GM18517 (cell line): ENCODE measurements around the gene NT5M.

Experiments
- ATAC-seq: cut with Tn5 transposase; IDR thresholded peaks from one replicate; pipeline ENCODE4 v1.9.1; 2021; ENCODE audit warnings: mild to moderate bottlenecking, moderate library complexity; ENCODE audit not compliant: unreplicated experiment

Gene NT5M

DNA sequence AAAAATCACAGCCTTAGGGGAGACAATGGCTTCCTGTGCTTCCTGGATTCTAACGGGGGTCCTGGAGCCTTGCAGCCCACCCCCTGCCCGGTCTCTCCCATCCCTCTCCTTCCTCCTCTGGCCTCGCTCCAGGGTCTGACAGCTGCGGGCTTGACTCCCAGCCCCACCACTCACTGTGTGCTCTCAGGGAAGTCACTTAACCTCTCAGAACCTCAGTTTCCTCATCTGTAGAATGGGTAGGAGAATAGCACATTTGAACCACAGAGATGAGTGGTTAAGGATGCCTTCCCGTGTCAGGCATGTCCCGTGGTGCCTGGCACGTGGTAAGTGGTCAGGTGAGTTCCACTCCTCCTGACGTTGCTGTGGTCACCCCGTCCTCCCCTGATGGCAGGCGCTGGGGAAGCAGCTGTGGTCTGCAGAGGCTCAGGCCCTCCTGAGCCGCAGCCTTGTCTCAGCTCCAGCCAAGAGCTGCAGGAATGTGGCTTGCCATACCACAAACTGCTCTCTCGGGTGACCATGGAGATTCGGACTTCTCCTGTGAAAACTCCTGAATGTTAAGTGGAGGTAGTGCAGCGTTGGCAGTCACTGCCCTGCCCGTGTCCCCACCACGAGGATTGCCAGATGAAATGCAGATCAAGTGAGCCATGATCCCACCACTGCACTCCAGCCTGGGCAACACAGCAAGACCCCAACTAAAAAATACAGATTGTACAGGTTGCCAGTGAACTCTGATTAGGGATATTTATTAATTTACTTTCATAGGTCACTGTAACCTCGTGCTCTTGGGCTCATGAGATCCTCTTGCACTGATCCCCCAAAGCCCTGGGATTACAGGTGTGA is 85.7 kb downstream of the NT5M start:
- ATAC-seq: no peak

- ATAC-seq: no peak
These were observed 88.6 kb downstream of the NT5M start for GRCh38 chr17:17391668-17392370.

GRCh38 chr17:17393976-17394375 is 90.8 kb downstream of the NT5M start:
- no peak for ATAC-seq

- no peak for ATAC-seq
These were observed 91.3 kb downstream of the NT5M start for GRCh38 chr17:17394494-17394893.

DNA sequence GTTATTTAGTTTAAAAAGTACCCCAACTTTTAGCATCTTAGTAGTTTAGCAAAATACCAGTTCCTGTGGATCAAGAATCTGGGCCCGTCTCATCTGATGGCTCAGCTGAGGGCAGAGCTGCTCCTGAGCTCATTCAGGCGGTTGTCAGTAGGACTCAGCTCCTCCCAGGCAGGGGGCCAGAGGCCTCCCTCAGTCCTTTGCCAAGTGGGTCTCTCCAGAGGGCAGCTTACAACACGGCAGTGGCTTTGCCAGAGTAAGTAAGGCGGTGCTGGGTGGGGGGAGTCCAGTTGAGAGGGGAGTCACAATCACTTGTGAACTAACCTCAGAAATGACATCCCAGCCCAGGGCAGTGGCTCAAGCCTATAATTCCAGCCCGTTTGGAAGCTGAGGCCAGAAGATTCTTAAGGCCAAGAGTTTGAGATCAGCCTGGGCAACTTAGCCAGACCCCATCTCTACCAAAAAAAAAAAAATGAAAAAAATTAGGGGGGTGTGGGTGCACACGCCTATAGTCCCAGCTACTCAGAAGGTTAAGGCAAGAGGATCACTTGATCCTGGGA is 92.2 kb downstream of the NT5M start:
- ATAC-seq: no peak

- no peak for ATAC-seq
These were observed 92.7 kb downstream of the NT5M start for GRCh38 chr17:17395885-17396284.
